ENCODE measurements around the gene RMC1.

The RMC1 gene

GRCh38 chr18:23547846-23548245, 44.5 kb downstream of the RMC1 start:
- Histone ChIP-seq H3K4me1 (ENCODE audit: low read length) (peaks cover under 1% of the 10 kb centered on the region), H2AFZ (ENCODE audit: low read length) (no peak overlapping the region), H3F3A (ENCODE audit: insufficient read depth, low read length) (peaks cover 3% of the 10 kb centered on the region; the same call in 1 of the 2 replicates), H3K36me3 (replicated peaks; ENCODE audit: insufficient read depth, low read length) (no peaks in the 10 kb centered on the region; the same call in none of the 2 replicates), H3K4me3 (ENCODE audit: low read length) (no peak overlapping the region), H4K20me1 (ENCODE audit: insufficient read depth, low read length) (no peaks in the 10 kb centered on the region), H3K27ac (ENCODE audit: low read length) (no peak overlapping the region), H3K4me2 (ENCODE audit: low read depth, low read length) (no peak overlapping the region), H3K9ac (ENCODE audit: low read length) (no peak overlapping the region), H3K9me2 (replicated peaks; ENCODE audit: insufficient read depth, low read length) (no peaks in the 10 kb centered on the region), H3K27me3 (replicated peaks; ENCODE audit: insufficient read depth, low read length) (no peaks in the 10 kb centered on the region), H3K79me2 (ENCODE audit: low read length) (no peaks in the 10 kb centered on the region), H3K9me3 (replicated peaks; ENCODE audit: insufficient read depth, low read length) (no peaks in the 10 kb centered on the region)
- no peak for TF ChIP-seq EZH2 (optimal IDR thresholded peaks at IDR 0.05; ENCODE audit: low read depth, low read length)
- TF ChIP-seq EZH2phosphoT487 (IDR thresholded peaks at IDR 0.05; ENCODE audit: low read length): no peak
- no peak for TF ChIP-seq CTCF (IDR thresholded peaks at IDR 0.05; ENCODE audit: low read length)
- DNase-seq: no peak

GRCh38 chr18:23548275-23548674, 45.0 kb downstream of the RMC1 start:
- Histone ChIP-seq H3K36me3 (replicated peaks; ENCODE audit: insufficient read depth, low read length) (no peaks in the 10 kb centered on the region; the same call in none of the 2 replicates), H3K4me1 (ENCODE audit: low read length) (no peaks in the 10 kb centered on the region), H4K20me1 (ENCODE audit: insufficient read depth, low read length) (no peaks in the 10 kb centered on the region), H3K9ac (ENCODE audit: low read length) (no peak overlapping the region), H3F3A (ENCODE audit: insufficient read depth, low read length) (0 out of 2 replicates have a peak, but pooled peaks cover 3% of the 10 kb centered on the region), H3K79me2 (ENCODE audit: low read length) (no peaks in the 10 kb centered on the region), H3K9me2 (replicated peaks; ENCODE audit: insufficient read depth, low read length) (no peaks in the 10 kb centered on the region), H3K4me3 (ENCODE audit: low read length) (no peak overlapping the region), H3K27me3 (replicated peaks; ENCODE audit: insufficient read depth, low read length) (no peaks in the 10 kb centered on the region), H3K4me2 (ENCODE audit: low read depth, low read length) (no peak overlapping the region), H2AFZ (ENCODE audit: low read length) (no peak overlapping the region), H3K9me3 (replicated peaks; ENCODE audit: insufficient read depth, low read length) (no peaks in the 10 kb centered on the region), H3K27ac (ENCODE audit: low read length) (no peak overlapping the region)
- no peak for DNase-seq
- TF ChIP-seq CTCF (IDR thresholded peaks at IDR 0.05; ENCODE audit: low read length) (no peak), EZH2phosphoT487 (IDR thresholded peaks at IDR 0.05; ENCODE audit: low read length) (no peak), EZH2 (optimal IDR thresholded peaks at IDR 0.05; ENCODE audit: low read depth, low read length) (no peak)

GRCh38 chr18:23548719-23549118, 45.4 kb downstream of the RMC1 start:
- TF ChIP-seq EZH2phosphoT487 (IDR thresholded peaks at IDR 0.05; ENCODE audit: low read length) (no peak), CTCF (IDR thresholded peaks at IDR 0.05; ENCODE audit: low read length) (no peak), EZH2 (optimal IDR thresholded peaks at IDR 0.05; ENCODE audit: low read depth, low read length) (no peak)
- Histone ChIP-seq H3F3A (ENCODE audit: insufficient read depth, low read length) (0 out of 2 replicates have a peak, but pooled peaks cover 3% of the 10 kb centered on the region), H3K36me3 (replicated peaks; ENCODE audit: insufficient read depth, low read length) (no peaks in the 10 kb centered on the region; the same call in none of the 2 replicates), H3K4me3 (ENCODE audit: low read length) (no peak overlapping the region), H3K4me1 (ENCODE audit: low read length) (no peaks in the 10 kb centered on the region), H3K9ac (ENCODE audit: low read length) (no peak overlapping the region), H3K79me2 (ENCODE audit: low read length) (no peaks in the 10 kb centered on the region), H3K9me3 (replicated peaks; ENCODE audit: insufficient read depth, low read length) (no peaks in the 10 kb centered on the region), H3K9me2 (replicated peaks; ENCODE audit: insufficient read depth, low read length) (no peaks in the 10 kb centered on the region), H3K4me2 (ENCODE audit: low read depth, low read length) (no peak overlapping the region), H3K27ac (ENCODE audit: low read length) (no peak overlapping the region), H3K27me3 (replicated peaks; ENCODE audit: insufficient read depth, low read length) (no peaks in the 10 kb centered on the region), H2AFZ (ENCODE audit: low read length) (no peak overlapping the region), H4K20me1 (ENCODE audit: insufficient read depth, low read length) (no peaks in the 10 kb centered on the region)
- no peak for DNase-seq

Measured in MM.1S (cell line).